Uterus (tissue), 4 donors: ENCODE results near the gene SETBP1. TPM values are rescaled to one million over a fixed set of nuclear protein-coding genes. Genes with fewer than 3 reads are reported as not detected.

Experiments
- DNase-seq, 2 donors: peaks; one replicate each; pipeline ENCODE4 v3.0.0-alpha.2; 2019 to 2020
- H3K27ac ChIP-seq, 2 donors: fragments of 200-600 bp; sonication (generic); 1 replicate in 1 of 2; 2 replicates in 1 of 2; pipeline ENCODE4 v1.5.1; 2016 to 2018
- H3K27me3 ChIP-seq, 2 donors: fragments of 200-600 bp; sonication (generic); one replicate each; pipeline ENCODE4 v1.5.1; 2018 to 2019; ENCODE audit warnings: control low read depth in 1 of 2
- H3K36me3 ChIP-seq, 2 donors: fragments of 200-600 bp; sonication (generic); one replicate each; pipeline ENCODE4 v1.5.1; 2019; ENCODE audit warnings: control low read depth in 1 of 2
- H3K4me1 ChIP-seq, 2 donors: fragments of 200-600 bp; sonication (generic); one replicate each; pipeline ENCODE4 v1.5.1; 2018 to 2019; ENCODE audit warnings: control low read depth in 1 of 2
- H3K4me3 ChIP-seq, 2 donors: fragments of 200-600 bp; sonication (generic); 1 replicate in 1 of 2; 2 replicates in 1 of 2; pipeline ENCODE4 v1.5.1; 2018 to 2019; ENCODE audit warnings: mild to moderate bottlenecking in 1 of 2
- H3K9me3 ChIP-seq, 2 donors: fragments of 200-600 bp; sonication (generic); one replicate each; pipeline ENCODE4 v1.5.1; 2019; ENCODE audit warnings: control low read depth in 1 of 2
- CTCF ChIP-seq, 4 experiments: fragments of 200-600 bp in 2 of 4; fragments of 450-650 bp in 2 of 4; sonication (generic) in 2 of 4; IDR thresholded peaks; one replicate each; pipeline ENCODE4 v1.5.1; 2016 to 2019; ENCODE audit warnings: antibody characterized with exemption in 4 of 4, mild to moderate bottlenecking in 2 of 4, moderate library complexity in 1 of 4
- POLR2A ChIP-seq, 2 donors: fragments of 450-650 bp; IDR thresholded peaks; one replicate each; pipeline ENCODE4 v1.6.1; 2016; ENCODE audit warnings: antibody characterized with exemption in 2 of 2, mild to moderate bottlenecking in 1 of 2, moderate library complexity in 1 of 2
- intact Hi-C: fragments of 100-400 bp; cut with DNase I; formaldehyde crosslinking; loops from one replicate; pipeline ENCODE4 v1.15.1; 2023; ENCODE audit warnings: low total_unique reads
- total RNA-seq, 4 donors: library from RNA; depleted of rRNA in 3 of 4; stranded (reverse); fragments of >200 nt in 3 of 4; gene quantifications; one replicate each; pipeline versions ENCODE4 v1.1.0 to v1.2.4, GENCODE V29; 2014 to 2023
- donor health status: DM: yes; HTN: yes; CAD: no.

The SETBP1 gene
- total RNA-seq, 4 donors from 2014 or later: 16.8 to 74.0 (median 36.9) TPM

- intact Hi-C loops: no loop called here
- no peaks in the 10 kb centered on the region for H3K36me3 ChIP-seq
- no peaks in the 10 kb centered on the region for H3K4me1 ChIP-seq
- no peaks in the 10 kb centered on the region for H3K27me3 ChIP-seq
- H3K27ac ChIP-seq: peak overlapping the region; percentile 70 to 78
- H3K4me3 ChIP-seq: no peak overlapping the region
- no peaks in the 10 kb centered on the region for H3K9me3 ChIP-seq
- no peak for TF ChIP-seq CTCF (IDR thresholded peaks at IDR 0.05)
- TF ChIP-seq POLR2A (IDR thresholded peaks at IDR 0.05): no peak
- no peak for DNase-seq
These were observed 78.4 kb downstream of the SETBP1 start for GRCh38 chr18:44758861-44759631.

- Histone ChIP-seq H3K36me3 (no peaks in the 10 kb centered on the region), H3K27me3 (no peaks in the 10 kb centered on the region), H3K9me3 (no peaks in the 10 kb centered on the region), H3K4me3 (no peak overlapping the region), H3K27ac (peak overlapping the region; percentile 70 to 78), H3K4me1 (no peaks in the 10 kb centered on the region)
- intact Hi-C loops: no loop called here
- no peak for DNase-seq
- TF ChIP-seq POLR2A (IDR thresholded peaks at IDR 0.05) (no peak), CTCF (IDR thresholded peaks at IDR 0.05) (no peak)
These were observed 79.2 kb downstream of the SETBP1 start for GRCh38 chr18:44759925-44760342.

- DNase-seq: no peak
- H3K9me3 ChIP-seq: no peaks in the 10 kb centered on the region
- intact Hi-C loops: no loop called here
- H3K27ac ChIP-seq: no peak overlapping the region
- no peaks in the 10 kb centered on the region for H3K36me3 ChIP-seq
- no peaks in the 10 kb centered on the region for H3K4me1 ChIP-seq
- TF ChIP-seq POLR2A (IDR thresholded peaks at IDR 0.05) (no peak), CTCF (IDR thresholded peaks at IDR 0.05) (no peak)
- H3K4me3 ChIP-seq: no peak overlapping the region
- no peaks in the 10 kb centered on the region for H3K27me3 ChIP-seq
These were observed 81.1 kb downstream of the SETBP1 start for GRCh38 chr18:44761812-44762211.

GRCh38 chr18:44763327-44763726 lies 82.6 kb downstream of the SETBP1 start:
- no peaks in the 10 kb centered on the region for H3K9me3 ChIP-seq
- intact Hi-C loops: no loop called here
- H3K27ac ChIP-seq: no peak overlapping the region
- no peaks in the 10 kb centered on the region for H3K27me3 ChIP-seq
- TF ChIP-seq CTCF (IDR thresholded peaks at IDR 0.05) (no peak), POLR2A (IDR thresholded peaks at IDR 0.05) (no peak)
- no peak for DNase-seq
- no peak overlapping the region for H3K4me3 ChIP-seq
- H3K36me3 ChIP-seq: no peaks in the 10 kb centered on the region
- H3K4me1 ChIP-seq: no peaks in the 10 kb centered on the region

GRCh38 chr18:44764863-44765262 lies 84.2 kb downstream of the SETBP1 start:
- TF ChIP-seq CTCF (IDR thresholded peaks at IDR 0.05) (no peak), POLR2A (IDR thresholded peaks at IDR 0.05) (no peak)
- Histone ChIP-seq H3K4me1 (no peaks in the 10 kb centered on the region), H3K4me3 (no peak overlapping the region), H3K36me3 (no peaks in the 10 kb centered on the region), H3K9me3 (no peaks in the 10 kb centered on the region), H3K27ac (peak overlapping the region in 1 of 2 donors; percentile 51), H3K27me3 (no peaks in the 10 kb centered on the region)
- DNase-seq: no peak
- intact Hi-C loops: no loop called here
